ENCODE measurements around the gene TRPV3.
A peak's percentile ranks its signal among the peaks of the same experiment; 100 is the strongest.

GRCh38 chr17:3535253-3535995 lies 22.2 kb downstream of the TRPV3 start:
- TF ChIP-seq CTCF (IDR thresholded peaks at IDR 0.05; ENCODE audit: low read length) = peak; percentile 81
- no peak for TF ChIP-seq EZH2 (IDR thresholded peaks at IDR 0.05; ENCODE audit: borderline replicate concordance, low read length)
